Loucy (cell line): ENCODE measurements around the gene HEBP2.

ENCODE experiments used
- H2AFZ ChIP-seq: fragments of 200-600 bp; sonication (generic); 2 replicates; pipeline ENCODE4 v1.6.0; 2016; ENCODE audit warnings: antibody characterized with exemption, mild to moderate bottlenecking, low read length, moderate library complexity
- H3F3A ChIP-seq: fragments of 200-600 bp; 2 replicates; pipeline ENCODE4 v1.6.0; 2016; ENCODE audit warnings: antibody characterized with exemption, low read depth, mild to moderate bottlenecking
- H3K27me3 ChIP-seq: fragments of 200-600 bp; sonication (generic); 2 replicates; pipeline ENCODE4 v1.6.1; 2014; ENCODE audit warnings: low read length, mild to moderate bottlenecking; ENCODE audit not compliant: insufficient read depth, poor library complexity, severe bottlenecking
- H3K36me3 ChIP-seq: fragments of 200-600 bp; sonication (generic); 2 replicates; pipeline ENCODE4 v1.6.1; 2016; ENCODE audit warnings: low read length; ENCODE audit not compliant: insufficient read depth
- H3K4me1 ChIP-seq: fragments of 200-600 bp; sonication (generic); 2 replicates; pipeline ENCODE4 v1.5.1; 2014; ENCODE audit warnings: low read length, mild to moderate bottlenecking; ENCODE audit not compliant: insufficient read depth, poor library complexity, severe bottlenecking
- H3K4me2 ChIP-seq: fragments of 200-600 bp; sonication (generic); 2 replicates; pipeline ENCODE4 v1.6.0; 2014; ENCODE audit warnings: antibody characterized with exemption, low read length, low read depth, mild to moderate bottlenecking; ENCODE audit not compliant: poor library complexity, severe bottlenecking
- H3K4me3 ChIP-seq: fragments of 200-600 bp; sonication (generic); 2 replicates; pipeline ENCODE4 v1.5.1; 2014; ENCODE audit warnings: low read length, mild to moderate bottlenecking, mixed read lengths; ENCODE audit not compliant: poor library complexity, severe bottlenecking
- H3K79me2 ChIP-seq: fragments of 200-600 bp; sonication (generic); 2 replicates; pipeline ENCODE4 v1.6.1; 2014; ENCODE audit warnings: low read length; ENCODE audit not compliant: insufficient read depth
- H3K9ac ChIP-seq: fragments of 200-600 bp; sonication (generic); 2 replicates; pipeline ENCODE4 v1.6.0; 2014; ENCODE audit warnings: mild to moderate bottlenecking, low read depth, low read length, moderate library complexity; ENCODE audit not compliant: poor library complexity, severe bottlenecking
- H3K9me2 ChIP-seq: fragments of 200-600 bp; sonication (generic); replicated peaks from 2 replicates; pipeline ENCODE4 v1.6.1; 2016; ENCODE audit warnings: low read depth, low read length, mixed read lengths
- H3K9me3 ChIP-seq: fragments of 200-600 bp; sonication (generic); 2 replicates; pipeline ENCODE4 v1.6.1; 2014; ENCODE audit warnings: mild to moderate bottlenecking, antibody characterized with exemption, low read length, low read depth; ENCODE audit not compliant: insufficient read depth
- H4K20me1 ChIP-seq: fragments of 200-600 bp; sonication (generic); 2 replicates; pipeline ENCODE4 v1.6.0; 2014; ENCODE audit warnings: antibody characterized with exemption, low read length, mild to moderate bottlenecking; ENCODE audit not compliant: insufficient read depth, poor library complexity, severe bottlenecking
- CTCF ChIP-seq: fragments of 200-600 bp; sonication (generic); conservative IDR thresholded peaks from 2 replicates; pipeline ENCODE4 v1.5.1; 2014; ENCODE audit warnings: mild to moderate bottlenecking, antibody characterized with exemption, low read length
- EZH2phosphoT487 ChIP-seq: fragments of 200-600 bp; IDR thresholded peaks from 2 replicates; pipeline ENCODE4 v1.6.1; 2018; ENCODE audit warnings: antibody characterized with exemption, mild to moderate bottlenecking, moderate library complexity, borderline replicate concordance

The HEBP2 gene

DNA sequence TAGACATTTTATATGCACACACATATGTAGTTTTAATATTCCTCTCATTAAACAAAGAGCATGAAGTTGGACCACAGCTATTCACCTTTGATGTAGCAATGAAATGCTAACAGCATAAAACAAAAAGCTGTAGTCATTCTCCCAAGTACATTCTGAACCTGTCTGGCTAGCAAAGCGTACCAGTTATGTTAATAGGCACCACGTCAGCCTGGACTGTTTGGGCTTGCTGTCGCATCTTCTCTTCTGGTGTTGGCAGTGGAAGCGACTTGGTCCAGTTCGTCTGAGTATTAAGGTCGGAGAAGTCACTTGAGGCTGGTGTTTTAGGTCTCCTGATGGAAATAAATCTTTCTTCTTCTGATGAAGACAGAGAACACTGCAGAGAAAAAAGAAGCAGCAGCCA is 42.8 kb downstream of the HEBP2 start:
- H3K9me2 ChIP-seq: no peaks in the 10 kb centered on the region
- H3K9ac ChIP-seq: no peak overlapping the region
- no peaks in the 10 kb centered on the region for H3K27me3 ChIP-seq
- no peaks in the 10 kb centered on the region for H3K36me3 ChIP-seq
- no peaks in the 10 kb centered on the region for H3K9me3 ChIP-seq
- H3K4me1 ChIP-seq: no peaks in the 10 kb centered on the region
- H3K4me3 ChIP-seq: no peak overlapping the region
- H3K4me2 ChIP-seq: no peak overlapping the region
- no peaks in the 10 kb centered on the region for H3F3A ChIP-seq
- TF ChIP-seq CTCF: no peak
- TF ChIP-seq EZH2phosphoT487: no peak
- no peak overlapping the region for H2AFZ ChIP-seq
- H4K20me1 ChIP-seq: no peaks in the 10 kb centered on the region
- H3K79me2 ChIP-seq: no peaks in the 10 kb centered on the region

DNA sequence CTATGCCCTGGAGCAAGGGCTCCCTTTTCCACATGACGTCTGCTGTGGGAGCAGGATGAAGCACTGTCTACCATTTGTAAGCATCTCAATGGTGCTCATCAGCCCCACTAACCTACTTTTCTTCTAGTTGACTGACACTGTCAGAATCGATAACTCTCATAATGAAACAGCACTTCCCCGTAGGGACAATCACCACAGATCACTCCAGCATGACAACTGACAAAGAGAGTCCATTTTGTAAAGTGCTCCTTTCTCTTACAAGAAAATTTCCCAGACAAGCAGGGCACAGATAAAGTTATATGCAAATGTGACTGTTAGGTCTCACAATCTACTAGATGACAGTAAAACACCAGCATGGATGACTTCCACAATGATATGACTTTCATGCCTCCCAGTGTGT is 46.4 kb downstream of the HEBP2 start:
- no peaks in the 10 kb centered on the region; the same call in 1 of the 2 replicates for H3F3A ChIP-seq
- H3K9ac ChIP-seq: no peak overlapping the region
- H2AFZ ChIP-seq: no peak overlapping the region
- no peaks in the 10 kb centered on the region for H3K36me3 ChIP-seq
- no peaks in the 10 kb centered on the region for H3K9me3 ChIP-seq
- no peaks in the 10 kb centered on the region for H4K20me1 ChIP-seq
- no peaks in the 10 kb centered on the region for H3K27me3 ChIP-seq
- H3K79me2 ChIP-seq: no peaks in the 10 kb centered on the region
- TF ChIP-seq EZH2phosphoT487 (no peak), CTCF (no peak)
- H3K4me3 ChIP-seq: no peak overlapping the region
- H3K4me1 ChIP-seq: peaks cover 8% of the 10 kb centered on the region
- no peaks in the 10 kb centered on the region for H3K9me2 ChIP-seq
- no peak overlapping the region for H3K4me2 ChIP-seq

- Histone ChIP-seq H3K9me3 (no peaks in the 10 kb centered on the region), H3K4me2 (no peak overlapping the region), H3F3A (no peaks in the 10 kb centered on the region; the same call in 1 of the 2 replicates), H3K9ac (no peak overlapping the region), H3K36me3 (no peaks in the 10 kb centered on the region), H3K4me1 (peaks cover 14% of the 10 kb centered on the region), H2AFZ (no peak overlapping the region), H4K20me1 (no peaks in the 10 kb centered on the region), H3K9me2 (no peaks in the 10 kb centered on the region), H3K27me3 (no peaks in the 10 kb centered on the region), H3K4me3 (no peak overlapping the region), H3K79me2 (no peaks in the 10 kb centered on the region)
- TF ChIP-seq EZH2phosphoT487 (no peak), CTCF (no peak)
These were observed 47.0 kb downstream of the HEBP2 start for GRCh38 chr6:138451043-138451442.
